Body of pancreas (tissue), 4 donors: Measurements from ENCODE around the gene AIP. TPM values are rescaled to one million over a fixed set of nuclear protein-coding genes. Genes with fewer than 3 reads are reported as not detected.

ENCODE experiments used
- ATAC-seq: fragments of 150-250 bp; one replicate; pipeline ENCODE4 v1.9.1; 2016
- DNase-seq, 4 donors: peaks; one replicate each; pipeline ENCODE4 v3.0.0-alpha.2; 2019
- H3K27ac ChIP-seq, 4 donors: fragments of 200-600 bp; sonication (generic); 1 replicate in 3 of 4; 2 replicates in 1 of 4; pipeline versions ENCODE4 v1.5.1 to v1.6.1; 2016 to 2019; ENCODE audit warnings: mild to moderate bottlenecking in 1 of 4, mixed read lengths in 1 of 4, moderate library complexity in 1 of 4
- H3K27me3 ChIP-seq, 2 donors: fragments of 200-600 bp; sonication (generic); one replicate each; pipeline ENCODE4 v1.6.0; 2016; ENCODE audit warnings: mild to moderate bottlenecking in 1 of 2
- H3K36me3 ChIP-seq, 2 donors: fragments of 200-600 bp; sonication (generic); replicated peaks in 1 of 2; 2 replicates each; pipeline ENCODE4 v1.5.1; 2016; ENCODE audit warnings: low read depth in 2 of 2; ENCODE audit not compliant: insufficient read depth in 1 of 2
- H3K4me1 ChIP-seq: fragments of 200-600 bp; sonication (generic); one replicate; pipeline ENCODE4 v1.6.0; 2016
- H3K4me3 ChIP-seq, 2 donors: fragments of 200-600 bp; sonication (generic); 1 replicate in 1 of 2; 2 replicates in 1 of 2; pipeline ENCODE4 v1.5.1; 2016 to 2019
- H3K9me3 ChIP-seq, 3 donors: fragments of 200-600 bp; sonication (generic); 1 replicate in 2 of 3; 2 replicates in 1 of 3; pipeline ENCODE4 v1.5.1; 2016
- CTCF ChIP-seq, 7 experiments: fragments of 450-650 bp in 4 of 7; fragments of 200-600 bp in 3 of 7; sonication (generic) in 3 of 7; IDR thresholded peaks; one replicate each; pipeline ENCODE4 v1.5.1; 2016 to 2019; ENCODE audit warnings: antibody characterized with exemption in 7 of 7
- POLR2A ChIP-seq, 3 donors: fragments of 450-650 bp; IDR thresholded peaks; one replicate each; pipeline ENCODE4 v1.6.1; 2016; ENCODE audit warnings: antibody characterized with exemption in 3 of 3, mild to moderate bottlenecking in 2 of 3
- WGBS, 2 donors: methylation state at CpG; one replicate each; pipeline ENCODE4 v1.1.5; 2017; 5-methylcytosine and 5-hydroxymethylcytosine counted together
- intact Hi-C: fragments of 100-400 bp; cut with DNase I; formaldehyde crosslinking; loops from one replicate; pipeline ENCODE4 v1.15.1; 2023
- total RNA-seq, 2 donors: library from RNA; depleted of rRNA; stranded (reverse); fragments of >200 nt; gene quantifications; one replicate each; pipeline ENCODE4 v1.1.0, GENCODE V29; 2016

AIP gene
- total RNA-seq, 2 donors from 2014 or later: 21.4 to 39.7 TPM

DNA sequence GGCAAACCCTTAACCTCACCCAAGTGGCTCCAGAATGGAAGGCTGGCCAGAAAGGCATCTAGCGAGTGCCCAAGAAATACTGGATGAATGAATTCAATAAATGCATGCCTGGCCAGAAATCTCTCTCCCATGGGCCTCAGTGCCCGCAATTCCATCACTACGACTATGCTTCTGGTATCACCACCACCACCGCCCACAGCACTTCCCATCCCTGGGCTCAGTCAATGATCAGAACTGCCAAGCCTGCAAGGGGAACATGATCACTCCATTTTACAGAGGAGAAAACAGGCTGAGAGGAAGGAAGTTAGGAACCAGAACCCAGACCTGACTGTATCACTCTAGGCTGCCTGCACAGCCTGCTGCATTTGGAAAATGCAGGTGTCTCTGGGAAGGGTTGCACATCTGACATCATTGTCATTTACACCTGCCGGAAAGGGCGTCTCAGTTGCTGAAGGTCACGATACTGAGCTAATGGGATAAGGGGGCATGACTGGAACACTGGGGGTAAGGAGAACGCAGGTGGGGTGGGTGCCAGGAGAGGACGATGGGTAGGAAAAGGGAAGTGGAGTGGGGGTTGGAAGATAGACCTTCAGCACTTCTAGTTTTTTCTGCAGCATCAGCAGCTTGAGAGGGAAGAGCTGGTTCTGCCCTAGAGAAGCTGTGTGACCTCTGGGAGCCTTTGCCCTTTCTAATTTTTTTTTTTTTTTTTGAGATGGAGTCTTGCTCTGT is 33.5 kb upstream of the AIP start:
- TF ChIP-seq POLR2A (IDR thresholded peaks at IDR 0.05): no peak
- no peak for TF ChIP-seq CTCF (IDR thresholded peaks at IDR 0.05)
- DNase-seq (peak in 1 of 4 donors; percentile 40), ATAC-seq (no peak)
- Histone ChIP-seq H3K4me3 (no peak overlapping the region), H3K9me3 (no peaks in the 10 kb centered on the region), H3K27ac (peak overlapping the region in 1 of 4 donors; percentile 21), H3K4me1 (peaks cover 14% of the 10 kb centered on the region), H3K36me3 (no peaks in the 10 kb centered on the region), H3K27me3 (no peaks in the 10 kb centered on the region)
- intact Hi-C loops: no loop called here
- WGBS, 2 donors: 49 to 55% methylated on average over 9 of the region's 9 CpGs

DNA sequence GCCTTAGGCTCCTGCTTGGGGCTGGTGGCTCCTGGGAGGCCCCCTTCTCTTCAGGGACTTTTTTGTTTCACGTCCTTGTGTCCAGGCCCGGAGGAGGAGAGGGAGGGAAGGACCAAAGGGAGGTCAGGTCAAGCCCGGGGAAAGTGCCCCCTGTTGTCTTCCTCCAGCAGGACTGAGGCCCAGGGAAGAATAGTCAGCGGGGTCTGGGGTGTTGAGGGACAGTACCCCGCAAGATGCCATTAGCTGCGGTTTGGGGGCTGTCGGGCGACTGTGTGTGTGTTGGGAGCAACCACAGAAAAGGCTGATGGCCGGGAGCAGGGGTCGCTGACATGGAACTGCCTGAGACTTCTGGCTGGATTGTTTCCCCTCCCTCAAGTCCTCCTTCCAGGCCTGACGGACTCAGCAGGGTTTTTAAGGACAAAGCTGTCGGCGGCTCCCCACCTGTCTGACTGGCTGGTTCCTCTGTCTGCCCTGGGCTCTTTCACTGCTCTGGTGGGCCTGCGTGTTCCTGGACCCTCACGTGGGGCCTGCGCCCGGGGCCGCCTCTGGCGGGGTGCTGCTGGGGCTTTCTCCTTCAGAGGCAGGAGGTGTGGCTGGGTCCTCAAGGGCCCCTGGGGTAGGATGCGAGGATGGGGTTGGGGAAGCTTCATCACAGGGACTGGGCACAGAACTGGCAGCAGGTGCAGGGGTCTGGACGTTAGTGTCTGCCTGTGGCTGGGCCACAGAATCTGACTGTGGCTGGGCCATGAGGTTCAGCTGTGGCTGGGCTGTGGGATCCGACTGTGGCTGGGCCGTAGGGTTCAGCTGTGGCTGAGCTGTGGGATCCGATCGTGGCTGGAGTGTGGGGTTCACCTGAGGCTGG is 31.8 kb upstream of the AIP start:
- Histone ChIP-seq H3K4me1 (peaks cover 8% of the 10 kb centered on the region), H3K27me3 (no peaks in the 10 kb centered on the region), H3K27ac (no peak overlapping the region), H3K4me3 (no peak overlapping the region), H3K36me3 (no peaks in the 10 kb centered on the region), H3K9me3 (no peaks in the 10 kb centered on the region)
- TF ChIP-seq CTCF (IDR thresholded peaks at IDR 0.05): no peak
- ATAC-seq (no peak), DNase-seq (no peak)
- WGBS, 2 donors: 86 to 93% methylated on average over 13 to 24 of the region's 25 CpGs
- intact Hi-C loops: no loop called here

DNA sequence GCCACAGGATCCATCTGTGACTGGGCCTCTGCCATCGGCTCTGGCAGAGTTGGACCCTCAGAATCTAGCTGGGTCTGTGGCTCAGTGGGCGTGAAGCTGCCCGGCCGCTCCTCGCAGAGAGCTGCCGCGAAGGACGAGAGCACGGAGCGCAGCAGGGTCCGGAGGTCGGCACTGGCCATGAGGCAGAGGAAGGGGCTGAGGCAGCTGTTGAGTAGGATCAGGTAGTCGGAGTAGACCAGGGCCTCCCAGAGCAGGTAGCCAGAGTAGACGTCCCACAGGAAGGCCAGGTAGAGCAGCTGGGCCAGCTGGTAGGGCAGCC is 31.2 kb upstream of the AIP start:
- H3K27ac ChIP-seq: no peak overlapping the region
- no peaks in the 10 kb centered on the region for H3K9me3 ChIP-seq
- H3K4me3 ChIP-seq: no peak overlapping the region
- DNase-seq (no peak), ATAC-seq (no peak)
- no peaks in the 10 kb centered on the region for H3K27me3 ChIP-seq
- intact Hi-C loops: no loop called here
- H3K36me3 ChIP-seq: no peaks in the 10 kb centered on the region
- TF ChIP-seq CTCF (IDR thresholded peaks at IDR 0.05) (no peak), POLR2A (IDR thresholded peaks at IDR 0.05) (no peak)
- WGBS, 2 donors: 89% methylated on average over 14 of the region's 14 CpGs; no CpG with 5 or more reads in 1 of the 2 donors
- peaks cover 8% of the 10 kb centered on the region for H3K4me1 ChIP-seq

- no peak within 1 kb of the TSS for H3K4me3 ChIP-seq
- TF ChIP-seq POLR2A (IDR thresholded peaks at IDR 0.05): no peak
- peak in 2 of 7 experiments; percentile 1 to 10 for TF ChIP-seq CTCF (IDR thresholded peaks at IDR 0.05)
- peak; percentile 55 to 84 (median 72) for DNase-seq
These were observed 30.5 kb upstream of the AIP start, which contains the start of gene GPR152 for GRCh38 chr11:67452141-67452952. Gene GPR152 (minus strand): TSS chr11:67452729. CDS start chr11:67452724, 5 bp downstream.

More at GRCh38 chr11:67452141-67452952, 30.5 kb upstream of the AIP start, which contains the start of gene GPR152:
- peaks cover 8% of the 10 kb centered on the region for H3K4me1 ChIP-seq
- no peaks in the 10 kb centered on the region for H3K36me3 ChIP-seq
- H3K27ac ChIP-seq: peak within 1 kb of the TSS in 2 of 4 donors; percentile 41 to 56
- 75 to 84% methylated on average over 6 to 24 of the region's 33 CpGs for WGBS, 2 donors
- intact Hi-C loops: no loop called here
- no peaks in the 10 kb centered on the region for H3K9me3 ChIP-seq
- peak; percentile 70 for ATAC-seq
- no peaks in the 10 kb centered on the region for H3K27me3 ChIP-seq
